Heart left ventricle (tissue), 16 donors: Measurements from ENCODE around the gene MYG1. TPM values are rescaled to one million over a fixed set of nuclear protein-coding genes. Genes with fewer than 3 reads are reported as not detected.

Experiments
- ATAC-seq, 4 donors: fragments of 200-7000 bp; cut with Tn5 transposase; one replicate each; pipeline ENCODE4 v1.9.1; 2020 to 2022; ENCODE audit warnings: moderate library complexity in 4 of 4, mild to moderate bottlenecking in 3 of 4, moderate number of reproducible peaks in 1 of 4
- DNase-seq, 5 donors: peaks; one replicate each; pipeline ENCODE4 v3.0.0-alpha.2; 2020
- H3K27ac ChIP-seq, 12 donors: fragments of 200-600 bp; sonication (generic) in 4 of 12; one replicate each; pipeline versions ENCODE4 v1.5.0 to v1.8.0; 2016 to 2022; ENCODE audit warnings: mild to moderate bottlenecking in 2 of 12
- H3K27me3 ChIP-seq, 9 donors: fragments of 200-600 bp; sonication (generic) in 2 of 9; one replicate each; pipeline versions ENCODE4 v1.5.1 to v1.8.0; 2016 to 2022; ENCODE audit warnings: mild to moderate bottlenecking in 3 of 9
- H3K36me3 ChIP-seq, 9 donors: fragments of 200-600 bp; sonication (generic) in 2 of 9; one replicate each; pipeline versions ENCODE4 v1.5.0 to v1.8.0; 2018 to 2022; ENCODE audit warnings: mild to moderate bottlenecking in 2 of 9
- H3K4me1 ChIP-seq, 12 donors: fragments of 200-600 bp; sonication (generic) in 4 of 12; one replicate each; pipeline versions ENCODE4 v1.5.0 to v1.8.0; 2016 to 2022; ENCODE audit warnings: mild to moderate bottlenecking in 3 of 12
- H3K4me3 ChIP-seq, 12 donors: fragments of 200-600 bp; sonication (generic) in 4 of 12; one replicate each; pipeline versions ENCODE4 v1.5.0 to v1.8.0; 2017 to 2022; ENCODE audit warnings: mild to moderate bottlenecking in 9 of 12, moderate library complexity in 4 of 12
- H3K9me3 ChIP-seq, 12 donors: fragments of 200-600 bp; sonication (generic) in 4 of 12; one replicate each; pipeline versions ENCODE4 v1.5.0 to v1.8.0; 2016 to 2022; ENCODE audit warnings: mild to moderate bottlenecking in 1 of 12
- POLR2A ChIP-seq, 2 donors: fragments of 450-650 bp; IDR thresholded peaks; one replicate each; pipeline ENCODE4 v1.6.1; 2017; ENCODE audit warnings: antibody characterized with exemption in 2 of 2, mild to moderate bottlenecking in 2 of 2, moderate library complexity in 2 of 2
- WGBS, 4 donors: extraction: QIAGEN DNeasy Blood & Tissue Kit in 2 of 4; methylation state at CpG; one replicate each; pipeline versions ENCODE4 v1.1.5 to v1.1.7; 2013 to 2018; 5-methylcytosine and 5-hydroxymethylcytosine counted together
- intact Hi-C, 10 donors: fragments of 100-400 bp; cut with DNase I; formaldehyde crosslinking; loops; one replicate each; pipeline versions ENCODE4 v1.11.1 to v1.14.2; 2022
- polyA plus RNA-seq, 2 donors: library from polyadenylated mRNA; stranded (reverse); fragments of 200-250 nt; gene quantifications; one replicate each; pipeline ENCODE4 v1.2.3, GENCODE V29; 2013
- total RNA-seq, 9 donors: library from RNA; depleted of rRNA in 2 of 9; stranded (reverse); fragments of >200 nt in 2 of 9; fragmentation: NEBNext Ultra II Directional in 3 of 9; extraction: Animal tissue kit (Norgen Biotek cat#: 25700) in 3 of 9; gene quantifications; one replicate each; pipeline versions ENCODE4 v1.1.0 to v1.2.4, GENCODE V29; 2016 to 2023
- TF ChIP-seq, protein P1 (sequence below), 12 donors: fragments of 200-600 bp; sonication (generic) in 4 of 12; IDR thresholded peaks; one replicate each; pipeline versions ENCODE4 v1.5.0 to v1.8.0; 2018 to 2022; ENCODE audit warnings: antibody characterized with exemption in 12 of 12, mild to moderate bottlenecking in 5 of 12
- donor health status: ischemic (EF 13 %, LVEDD 7.1; RV severe dilation, severe dysfunction).
- donor health status: healthy with polysubstance abuse.
- donor health status: DM: no; HTN: yes; CAD: no.
- donor health status: DM: no; HTN: no; CAD: no.
- donor health status: ischemic (EF 25% LVEDD 6.9; RV normal size, moderate dysfunction).
- donor health status: ischemic (EF 25% LVEDD 5.7; RV mildly dilated, moderate dysfunction).
- donor health status: healthy.
- donor health status: DM: yes; HTN: yes; CAD: no.
- donor health status: ischemic (EF 35%, LVEDD 5.7; RV mildly dilated, moderate dysfunction).
- donor health status: nonischemic (EF 11% LVEDD 7.7; RV severe dilation, severe dysfunction).
- donor health status: DM: yes; HTN: yes; CAD: no.
- donor health status: PGD.
- donor health status: ischemic (EF 29% LVEDD 5.4; RV normal size, mild dysfunction).
- donor health status: nonischemic (EF 23%, LVEDD 6.1; RV moderate dilation, normal function).

Gene MYG1
- total and polyA plus RNA-seq, 11 donors: 32.1 to 58.6 (median 35.1) TPM

GRCh38 chr12:53347905-53348304 lies 48.4 kb downstream of the MYG1 start:
- Histone ChIP-seq H3K9me3 (no peaks in the 10 kb centered on the region), H3K27me3 (no peaks in the 10 kb centered on the region), H3K36me3 (no peaks in the 10 kb centered on the region), H3K27ac (no peak overlapping the region), H3K4me1 (peaks cover 0 to 29% (median 14%) of the 10 kb centered on the region in 12 donors), H3K4me3 (no peak overlapping the region)
- intact Hi-C loops: no loop called here
- no peak for TF ChIP-seq POLR2A (IDR thresholded peaks at IDR 0.05)
- TF ChIP-seq, protein P1, sequence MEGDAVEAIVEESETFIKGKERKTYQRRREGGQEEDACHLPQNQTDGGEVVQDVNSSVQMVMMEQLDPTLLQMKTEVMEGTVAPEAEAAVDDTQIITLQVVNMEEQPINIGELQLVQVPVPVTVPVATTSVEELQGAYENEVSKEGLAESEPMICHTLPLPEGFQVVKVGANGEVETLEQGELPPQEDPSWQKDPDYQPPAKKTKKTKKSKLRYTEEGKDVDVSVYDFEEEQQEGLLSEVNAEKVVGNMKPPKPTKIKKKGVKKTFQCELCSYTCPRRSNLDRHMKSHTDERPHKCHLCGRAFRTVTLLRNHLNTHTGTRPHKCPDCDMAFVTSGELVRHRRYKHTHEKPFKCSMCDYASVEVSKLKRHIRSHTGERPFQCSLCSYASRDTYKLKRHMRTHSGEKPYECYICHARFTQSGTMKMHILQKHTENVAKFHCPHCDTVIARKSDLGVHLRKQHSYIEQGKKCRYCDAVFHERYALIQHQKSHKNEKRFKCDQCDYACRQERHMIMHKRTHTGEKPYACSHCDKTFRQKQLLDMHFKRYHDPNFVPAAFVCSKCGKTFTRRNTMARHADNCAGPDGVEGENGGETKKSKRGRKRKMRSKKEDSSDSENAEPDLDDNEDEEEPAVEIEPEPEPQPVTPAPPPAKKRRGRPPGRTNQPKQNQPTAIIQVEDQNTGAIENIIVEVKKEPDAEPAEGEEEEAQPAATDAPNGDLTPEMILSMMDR (IDR thresholded peaks at IDR 0.05): no peak
- ATAC-seq (no peak), DNase-seq (no peak)
- WGBS, 4 donors: 90 to 95% (median 93%) methylated on average over 4 of the region's 4 CpGs

DNA sequence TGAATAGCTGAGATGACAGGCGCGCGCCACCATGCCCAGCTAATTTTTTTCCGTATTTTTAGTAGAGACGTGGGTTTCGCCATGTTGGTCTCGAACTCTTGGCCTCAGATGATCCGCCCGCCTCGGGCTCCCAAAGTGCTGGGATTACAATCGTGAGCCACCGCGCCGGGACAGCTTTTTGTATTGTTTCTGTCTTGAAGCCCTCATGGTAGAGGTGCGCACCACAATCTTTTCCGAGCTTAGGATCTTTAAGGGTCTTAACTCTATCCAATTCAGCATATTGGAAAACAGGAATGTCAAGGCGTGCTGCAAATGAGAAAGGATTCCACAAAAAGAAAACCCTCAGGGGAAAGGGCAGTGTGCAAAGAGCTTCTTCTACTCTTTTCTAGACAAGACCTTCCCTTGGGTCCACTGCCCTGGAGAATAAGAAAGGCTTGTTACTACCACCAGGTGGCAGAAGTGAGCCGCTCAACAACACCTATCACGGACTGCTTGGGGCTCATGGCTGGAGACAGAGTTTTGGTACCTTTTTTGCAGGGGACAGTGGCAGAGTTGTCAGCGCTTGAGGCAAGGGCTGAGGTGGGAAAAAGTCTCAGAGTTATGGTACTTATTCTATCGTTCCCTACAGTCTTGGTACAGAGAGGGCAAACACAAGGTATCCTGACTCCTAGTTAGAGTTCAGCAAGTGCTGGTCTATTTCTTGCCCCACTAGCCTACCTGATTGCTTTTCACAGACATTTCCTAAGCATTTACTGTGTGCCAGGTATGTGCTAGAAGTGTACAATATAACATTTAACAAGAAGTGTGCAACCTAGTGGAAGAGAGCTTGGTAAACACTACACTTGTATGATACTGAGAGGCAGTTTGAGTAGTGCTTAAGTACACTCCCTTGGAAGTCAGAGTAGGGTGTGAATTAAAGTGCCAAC lies 53.1 kb downstream of the MYG1 start:
- Histone ChIP-seq H3K4me3 (no peak overlapping the region), H3K9me3 (no peaks in the 10 kb centered on the region), H3K27me3 (no peaks in the 10 kb centered on the region), H3K4me1 (peaks cover 0 to 9% (median 0%) of the 10 kb centered on the region in 12 donors), H3K27ac (no peak overlapping the region), H3K36me3 (no peaks in the 10 kb centered on the region)
- no peak for TF ChIP-seq POLR2A (IDR thresholded peaks at IDR 0.05)
- TF ChIP-seq, protein P1 (IDR thresholded peaks at IDR 0.05): peak; percentile 82 to 93 (median 88)
- WGBS, 4 donors: 59 to 61% (median 60%) methylated on average over 21 of the region's 21 CpGs
- peak; percentile 92 to 97 (median 96) for ATAC-seq
- DNase-seq: peak; percentile 77 to 86 (median 81)
- intact Hi-C loops: loop anchor here (1.0 to 5.0 kb wide), 9 partner anchors 28 to 156 kb away; partner anchors contain the start of genes NPFF (in 4 of the 10) and SP1 (in 1 of the 10)

DNA sequence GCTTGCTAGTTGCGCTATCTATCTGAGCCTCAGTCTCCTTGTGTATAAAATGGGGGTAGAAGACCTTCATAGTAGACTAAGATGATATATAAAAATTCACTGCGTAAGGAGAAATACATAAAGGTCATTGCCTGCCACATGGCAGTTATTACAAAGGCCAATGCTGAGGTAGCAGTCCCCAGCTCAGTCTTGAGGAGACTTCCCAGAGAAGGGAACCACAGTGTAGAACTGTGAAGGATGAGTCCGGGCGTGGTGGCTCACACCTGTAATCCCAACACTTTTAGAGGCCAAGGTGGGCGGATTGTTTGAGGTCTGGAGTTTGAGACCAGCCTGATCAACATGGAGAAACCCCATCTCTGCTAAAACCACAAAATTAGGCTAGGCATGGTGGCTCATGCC lies 53.8 kb downstream of the MYG1 start:
- DNase-seq: no peak
- 87 to 91% (median 90%) methylated on average over 5 of the region's 5 CpGs for whole genome bisulfite sequencing, 4 donors
- intact Hi-C loops: loop anchor here in 9 of 10 donors (2.0 to 5.0 kb wide), 6 partner anchors 28 to 156 kb away; partner anchors contain the start of genes NPFF (in 4 of the 9) and SP1 (in 1 of the 9)
- no peaks in the 10 kb centered on the region for H3K27me3 ChIP-seq
- H3K9me3 ChIP-seq: no peaks in the 10 kb centered on the region
- H3K36me3 ChIP-seq: no peaks in the 10 kb centered on the region
- no peak for TF ChIP-seq POLR2A (IDR thresholded peaks at IDR 0.05)
- TF ChIP-seq, protein P1 (IDR thresholded peaks at IDR 0.05): no peak
- no peak overlapping the region for H3K27ac ChIP-seq
- ATAC-seq: peak in 1 of 4 donors; percentile 15
- peaks cover 0 to 9% (median 0%) of the 10 kb centered on the region in 12 donors for H3K4me1 ChIP-seq
- H3K4me3 ChIP-seq: no peak overlapping the region

- H3K9me3 ChIP-seq: no peaks in the 10 kb centered on the region
- ATAC-seq (no peak), DNase-seq (no peak)
- H3K36me3 ChIP-seq: no peaks in the 10 kb centered on the region
- H3K27ac ChIP-seq: no peak overlapping the region
- no peaks in the 10 kb centered on the region for H3K27me3 ChIP-seq
- H3K4me1 ChIP-seq: peaks cover 0 to 9% (median 0%) of the 10 kb centered on the region in 12 donors
- 55 to 69% (median 63%) methylated on average over 3 of the region's 3 CpGs for WGBS, 4 donors
- intact Hi-C loops: no loop called here
- H3K4me3 ChIP-seq: no peak overlapping the region
- TF ChIP-seq, protein P1 (IDR thresholded peaks at IDR 0.05): no peak
- no peak for TF ChIP-seq POLR2A (IDR thresholded peaks at IDR 0.05)
Measured at GRCh38 chr12:53355121-53355520, 55.6 kb downstream of the MYG1 start.
